GM18519 (cell line): ENCODE measurements around the gene DAB1.

ENCODE experiments used
- ATAC-seq: cut with Tn5 transposase; IDR thresholded peaks from one replicate; pipeline ENCODE4 v1.9.1; 2021; ENCODE audit warnings: mild to moderate bottlenecking, moderate library complexity; ENCODE audit not compliant: unreplicated experiment, low FRiP score

Gene DAB1

DNA sequence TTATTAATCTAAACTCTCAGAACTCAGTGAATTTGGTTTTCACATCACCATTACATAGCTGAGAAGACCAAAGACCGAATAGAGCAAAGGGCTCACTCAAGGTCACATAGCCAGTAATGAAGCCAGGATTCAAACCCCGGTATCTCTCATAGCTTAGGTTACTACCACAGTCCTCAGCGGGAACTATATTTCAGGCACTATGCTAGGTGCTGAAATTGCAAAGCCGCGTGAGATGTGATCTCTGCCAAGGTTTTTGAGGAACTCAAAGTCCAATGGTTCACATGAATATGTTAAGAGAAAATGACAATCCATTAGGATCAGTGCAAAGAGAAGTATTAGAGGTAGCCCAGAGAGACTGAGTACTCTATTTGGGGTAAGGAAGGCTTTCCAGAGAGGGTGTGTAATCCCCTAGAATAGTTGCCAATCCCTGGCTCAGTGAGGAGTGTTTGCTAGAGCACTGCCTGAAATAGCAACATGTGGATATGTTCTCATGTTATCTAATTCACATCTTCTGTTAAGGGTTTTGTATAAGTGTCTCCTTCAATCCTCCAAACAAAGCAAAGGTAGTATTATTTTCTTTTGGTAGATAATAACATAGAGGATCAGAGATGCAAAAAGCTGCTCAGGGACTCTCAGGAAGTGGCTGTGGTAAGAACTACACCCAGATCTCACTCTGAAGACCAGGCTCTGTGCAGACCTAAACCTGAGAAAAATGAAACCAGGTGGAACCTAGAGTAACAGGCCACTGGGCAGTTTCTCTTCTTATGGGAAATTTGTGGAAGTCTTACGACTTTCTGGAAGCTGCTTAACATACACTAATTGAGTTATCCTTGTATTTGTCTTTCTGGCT, 365.0 kb downstream of the DAB1 start:
- no peak for ATAC-seq

DNA sequence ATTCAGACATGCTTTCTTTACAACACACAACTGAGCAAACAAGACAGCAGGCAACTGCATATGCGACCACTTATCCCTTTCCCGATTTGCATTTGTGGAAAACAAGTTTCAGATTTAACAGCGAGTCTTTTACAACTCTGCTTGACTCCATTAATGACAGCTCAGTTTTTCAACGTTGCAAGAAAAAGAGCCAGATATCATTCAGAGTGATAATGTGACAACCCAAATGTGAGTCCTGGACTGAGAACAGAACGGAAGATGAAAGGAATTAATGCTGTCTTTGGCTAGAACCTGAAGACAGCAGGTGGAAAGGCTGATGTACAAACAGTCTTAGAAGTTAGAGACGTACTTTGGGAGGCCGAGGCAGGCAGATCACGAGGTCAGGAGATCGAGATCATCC, 375.0 kb downstream of the DAB1 start:
- no peak for ATAC-seq

DNA sequence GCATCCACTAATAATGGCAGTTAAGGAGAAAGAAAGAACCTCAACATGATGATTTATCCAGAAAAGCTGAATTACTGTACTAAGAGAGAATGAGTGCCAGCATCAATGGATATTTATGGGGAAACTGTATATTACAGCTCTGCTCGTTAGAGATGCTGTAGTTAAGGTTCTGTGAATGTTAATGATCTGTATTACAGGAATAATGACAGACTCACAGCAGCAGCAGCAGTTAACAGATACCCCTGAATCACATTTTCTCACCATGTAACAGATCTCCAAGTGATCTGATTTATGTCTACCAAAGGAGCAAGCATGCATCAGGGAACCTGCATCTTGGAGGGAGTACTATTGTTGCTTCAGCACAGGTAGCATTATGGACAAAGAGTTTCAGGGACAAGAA, 377.4 kb downstream of the DAB1 start:
- ATAC-seq, result no peak

DNA sequence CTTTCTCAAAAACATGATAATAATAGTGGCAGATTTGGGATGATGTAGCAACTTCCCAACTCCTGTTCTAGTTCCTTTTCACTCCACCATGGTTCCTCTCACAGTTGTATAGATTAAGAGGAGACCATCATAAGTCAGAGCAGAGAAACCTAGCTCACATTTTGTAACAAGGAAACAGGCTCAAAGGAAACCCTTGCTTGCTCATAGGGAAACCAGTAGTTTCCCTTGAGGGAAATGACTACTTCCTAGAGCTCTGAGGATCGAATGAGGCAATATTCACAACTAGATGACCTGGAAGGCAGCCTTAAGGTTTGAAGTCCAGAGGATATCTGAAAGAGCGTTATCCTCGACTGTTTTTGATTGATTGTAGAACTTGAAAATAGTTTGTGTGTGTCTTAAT, 382.0 kb downstream of the DAB1 start:
- no peak for ATAC-seq

DNA sequence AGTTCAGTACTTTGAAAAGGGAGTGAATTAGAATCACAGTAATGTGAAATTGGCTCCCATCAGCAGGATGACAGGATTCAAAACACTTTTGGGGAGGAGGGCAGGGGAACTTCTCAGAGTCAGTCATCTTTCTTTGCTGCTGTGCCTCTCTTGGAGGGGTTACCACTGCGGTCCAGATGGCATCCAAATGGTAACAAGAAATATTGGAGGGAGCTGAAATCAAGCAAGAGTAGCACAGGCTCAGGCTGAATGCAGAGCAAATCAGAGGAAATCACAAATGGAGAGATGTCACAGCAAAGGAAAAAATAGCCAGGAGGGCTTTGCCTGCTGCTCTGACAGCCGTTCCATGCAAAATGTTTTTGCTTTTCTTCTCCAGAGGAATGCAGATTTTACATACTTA, 383.0 kb downstream of the DAB1 start:
- ATAC-seq, result no peak

DNA sequence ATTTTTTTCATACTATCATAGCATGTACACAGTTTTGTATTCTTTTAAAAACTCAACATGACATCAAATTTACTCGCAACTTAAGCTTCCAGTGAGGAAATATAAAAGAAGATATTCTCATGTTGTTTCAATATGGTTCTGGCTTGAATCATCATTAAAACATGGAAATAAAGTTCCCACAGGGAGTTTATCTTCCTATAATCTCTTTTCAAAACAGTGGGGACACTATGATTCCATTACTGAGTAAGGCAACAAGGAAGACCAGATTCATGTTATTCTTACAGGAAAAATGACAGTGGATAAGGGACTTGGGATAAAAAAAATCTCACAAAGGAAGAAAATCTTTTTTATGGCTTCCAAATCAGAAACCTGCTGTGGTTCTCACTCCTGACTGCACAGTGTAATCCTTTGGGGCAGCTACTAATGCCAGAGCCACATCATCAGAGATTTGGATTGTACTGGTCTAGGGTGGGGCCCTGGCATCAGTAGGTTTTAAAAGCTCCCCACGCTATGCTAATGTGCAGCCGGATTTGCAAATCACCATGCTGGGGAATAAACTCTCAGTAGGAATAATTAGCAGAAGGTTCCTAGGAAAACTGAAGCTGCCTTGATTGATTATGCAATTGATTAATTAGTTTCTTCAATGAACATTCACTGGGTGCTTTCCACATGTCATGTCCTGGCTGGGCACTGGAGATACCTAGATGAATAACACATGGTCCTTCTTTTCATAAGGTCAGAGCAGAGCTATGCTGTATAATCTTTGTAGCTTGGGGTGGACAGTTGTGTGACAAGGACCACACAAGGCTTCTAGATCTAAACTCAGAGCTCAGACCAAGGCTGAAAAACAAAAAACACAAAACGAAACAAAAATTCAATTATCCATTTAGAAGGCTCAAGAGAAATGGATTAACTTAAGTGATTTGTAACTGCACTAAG, 386.9 kb downstream of the DAB1 start:
- no peak for ATAC-seq

DNA sequence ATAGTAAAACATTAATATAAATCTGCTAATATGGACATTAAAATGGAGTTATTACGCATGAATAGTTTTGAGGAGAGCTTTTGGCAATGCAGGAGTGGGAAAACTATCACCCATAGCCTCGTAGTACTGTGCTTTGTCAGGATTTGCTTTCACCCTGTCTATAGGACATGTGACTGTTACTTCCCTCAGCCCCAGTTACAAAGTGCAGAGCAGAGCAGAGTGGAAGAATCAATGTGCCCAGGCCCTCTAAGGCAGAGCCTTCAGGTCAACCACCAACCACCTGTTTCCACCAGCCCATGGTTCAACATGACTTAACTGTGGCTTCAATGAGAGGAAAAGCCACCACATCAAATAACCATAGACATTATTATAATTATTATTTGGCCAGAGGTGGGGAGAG, 389.1 kb downstream of the DAB1 start:
- ATAC-seq, result no peak

DNA sequence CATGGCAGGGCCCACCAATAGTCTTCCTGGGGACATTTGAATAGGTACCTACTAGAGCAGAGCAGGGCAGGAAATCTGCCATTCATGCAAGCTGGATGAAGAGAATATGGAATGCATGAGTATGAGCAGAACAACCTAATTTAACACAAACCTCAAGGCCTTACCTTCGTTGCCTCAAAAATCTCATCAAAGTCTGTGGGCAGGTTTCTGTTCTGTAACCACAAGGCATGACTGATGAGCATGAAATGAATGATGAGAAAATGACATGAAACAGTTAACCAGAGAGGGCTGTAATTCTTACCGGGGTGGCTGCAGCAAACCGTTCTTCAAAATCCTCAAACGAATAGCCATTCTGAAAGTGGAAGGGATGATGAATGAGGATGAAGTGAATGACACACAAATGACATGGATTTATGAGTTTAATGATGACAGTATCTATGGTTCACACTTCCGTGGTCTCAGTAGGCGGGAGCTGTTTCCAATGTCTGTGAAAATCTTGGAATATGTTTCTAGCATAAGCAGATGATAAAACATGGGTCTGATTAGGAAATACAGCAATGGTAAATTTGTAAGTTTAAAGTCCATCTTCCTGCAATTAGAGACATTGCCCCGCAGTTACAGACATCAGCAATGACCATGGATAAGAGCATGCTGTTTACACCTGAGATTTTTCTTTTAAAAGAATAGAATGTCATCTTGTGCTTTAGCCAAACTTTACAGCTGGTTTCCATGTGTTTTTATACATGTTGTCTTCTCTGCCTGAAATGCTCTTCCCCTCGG, 390.4 kb downstream of the DAB1 start:
- no peak for ATAC-seq

DNA sequence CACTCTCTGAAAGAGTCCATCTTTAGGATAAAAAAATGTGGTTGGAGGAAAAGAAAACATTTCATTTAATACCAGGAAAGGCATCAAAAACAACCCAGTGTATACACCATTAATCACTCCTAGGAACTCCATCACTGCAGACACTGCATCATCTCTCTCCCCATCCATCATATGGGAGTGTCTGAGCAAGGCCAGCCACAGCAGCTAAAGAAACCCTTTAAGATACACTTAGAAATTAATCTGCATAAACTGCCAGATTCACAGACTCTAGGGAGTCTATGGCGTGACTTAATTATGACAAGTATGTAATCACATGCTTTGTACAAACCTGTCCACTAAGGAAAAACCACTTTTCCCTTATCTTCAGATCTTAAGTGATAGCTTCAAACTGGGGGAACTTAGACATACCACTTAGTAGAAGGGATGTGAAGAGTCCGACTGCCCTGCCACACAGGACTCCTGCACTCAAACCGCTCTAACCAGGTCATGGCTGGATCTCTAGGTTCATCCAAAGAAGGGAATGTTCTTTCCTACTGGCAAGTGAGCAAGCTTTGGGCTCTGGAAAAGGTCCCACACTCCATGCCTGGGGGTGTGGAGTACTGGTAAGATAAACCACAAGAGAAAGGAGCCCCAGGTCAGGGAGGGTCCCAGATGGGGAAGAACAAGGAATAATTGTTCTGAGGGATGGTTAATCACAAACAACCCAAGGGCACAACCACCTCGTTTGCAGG, 397.1 kb downstream of the DAB1 start:
- ATAC-seq, result no peak

DNA sequence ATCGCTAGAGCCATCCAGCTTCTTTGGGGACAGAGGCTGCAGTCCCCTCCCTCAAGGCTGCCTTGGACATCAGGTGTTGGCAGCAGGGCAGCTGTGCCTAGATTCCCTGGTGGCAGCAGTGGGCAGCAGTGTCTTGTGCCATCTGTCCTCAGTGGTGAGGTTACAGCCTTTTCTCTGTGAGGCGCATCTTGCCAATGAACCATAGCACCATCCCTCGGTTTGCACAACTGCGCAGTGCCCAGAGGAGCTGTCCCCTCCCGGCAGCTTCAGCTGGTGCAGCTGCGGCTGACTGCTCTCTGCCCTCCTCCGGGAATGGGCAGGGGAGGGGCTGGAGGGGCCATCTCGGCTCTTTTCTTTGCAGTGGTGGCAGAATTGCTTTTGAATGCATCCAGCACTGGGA, 399.0 kb downstream of the DAB1 start:
- no peak for ATAC-seq

DNA sequence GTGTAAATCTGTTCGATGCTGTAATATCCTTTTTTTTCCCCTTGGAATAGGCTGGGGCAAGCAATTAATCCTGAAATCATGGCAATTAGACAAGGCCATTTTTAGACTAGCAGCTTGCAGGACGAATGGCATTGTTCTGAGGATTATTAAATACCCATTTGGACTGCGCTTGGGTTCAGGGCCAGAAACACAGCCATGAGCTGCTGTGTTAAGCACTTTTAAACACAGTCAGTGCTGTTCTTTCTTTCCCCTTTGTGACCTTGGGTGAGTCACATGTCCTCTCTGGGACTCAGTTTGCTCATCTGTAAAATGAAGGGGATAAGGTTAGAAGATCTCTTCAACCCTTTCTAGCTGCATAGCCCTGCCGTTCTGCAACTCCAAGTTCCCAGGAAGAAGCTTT, 399.4 kb downstream of the DAB1 start:
- ATAC-seq, result no peak

DNA sequence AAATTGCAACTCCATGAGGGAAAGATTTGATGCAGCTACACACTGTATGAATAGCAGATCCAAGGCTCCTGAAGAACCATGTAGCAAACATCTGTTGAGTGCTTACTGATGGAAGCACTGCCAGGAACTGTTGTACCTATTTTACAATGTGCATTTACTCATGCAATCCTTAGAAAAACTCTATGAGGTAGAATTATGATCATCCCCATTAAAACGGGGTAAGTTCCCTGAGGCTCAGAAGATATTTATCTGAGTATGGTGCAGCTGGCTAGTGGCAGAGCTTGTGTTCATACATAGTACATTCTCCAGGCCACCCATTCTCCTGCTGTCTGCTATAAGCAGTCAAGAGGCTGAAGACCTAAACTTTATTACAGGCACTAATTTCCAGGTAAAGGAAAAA, 403.6 kb downstream of the DAB1 start:
- ATAC-seq, result no peak

DNA sequence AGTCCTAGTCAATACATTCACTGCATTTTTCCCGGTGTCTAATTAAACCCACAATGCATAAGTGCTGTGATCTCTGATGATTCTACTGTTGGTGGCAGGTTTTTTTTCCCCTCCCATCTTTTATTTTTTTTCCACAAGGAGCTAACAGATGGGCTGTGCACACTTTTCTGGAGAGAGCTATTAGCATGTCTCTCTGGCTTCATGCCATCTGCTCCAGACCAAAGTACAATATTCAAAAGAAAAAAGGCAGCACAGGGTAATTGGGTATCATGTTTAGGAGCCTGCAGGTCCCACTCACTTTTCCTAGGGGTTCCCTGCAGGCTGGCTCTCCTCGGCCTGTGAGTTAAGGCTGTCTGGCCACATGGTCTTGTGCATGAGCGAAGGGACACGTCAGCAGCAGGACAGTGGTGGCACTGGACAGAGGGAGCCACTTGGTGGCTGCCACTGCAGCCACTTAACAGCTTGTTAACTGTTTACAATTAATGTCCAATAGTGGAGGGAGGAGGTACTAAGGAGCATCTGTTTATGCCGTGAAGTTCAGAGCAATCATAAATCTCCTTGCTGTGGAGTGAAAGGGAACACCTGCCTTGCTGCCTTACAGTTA, 404.5 kb downstream of the DAB1 start:
- ATAC-seq, result no peak

DNA sequence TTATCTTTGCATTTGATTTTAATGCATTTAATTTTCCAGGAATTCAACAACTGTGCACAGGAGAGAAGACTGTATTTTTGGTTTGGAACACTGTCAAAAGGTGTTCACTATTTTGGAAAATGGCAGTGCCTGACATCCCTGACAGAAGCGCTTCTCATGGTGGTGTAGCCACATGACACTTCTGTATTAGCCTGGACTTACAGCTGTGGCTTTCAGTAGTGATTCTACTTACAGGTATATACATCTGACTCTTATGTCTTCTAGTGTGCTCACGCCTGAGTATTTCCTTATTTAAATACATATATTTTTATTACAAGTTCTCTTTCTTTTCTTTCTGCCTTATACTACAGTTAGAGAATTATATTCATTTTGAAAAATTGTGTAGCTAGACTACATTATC, 405.7 kb downstream of the DAB1 start:
- ATAC-seq, result no peak

DNA sequence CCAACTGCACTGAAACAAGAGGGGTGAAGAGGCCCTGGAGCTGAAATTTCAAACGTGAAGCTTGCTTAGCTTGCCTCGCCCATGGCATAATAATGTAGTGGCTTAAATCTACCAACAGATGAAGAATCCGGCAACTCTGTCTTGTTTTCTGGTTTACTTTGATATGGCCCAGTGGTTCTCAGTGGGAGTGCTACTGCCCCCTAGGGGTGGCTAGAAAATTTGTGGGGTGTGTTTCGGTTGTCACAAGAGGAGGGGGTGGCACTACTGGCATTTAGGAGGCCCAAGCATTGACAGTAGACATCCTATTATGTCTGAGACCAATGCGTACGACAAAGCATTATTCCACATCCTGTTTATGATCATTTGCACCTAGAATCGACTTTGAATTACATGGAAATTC, 406.1 kb downstream of the DAB1 start:
- ATAC-seq, result no peak

DNA sequence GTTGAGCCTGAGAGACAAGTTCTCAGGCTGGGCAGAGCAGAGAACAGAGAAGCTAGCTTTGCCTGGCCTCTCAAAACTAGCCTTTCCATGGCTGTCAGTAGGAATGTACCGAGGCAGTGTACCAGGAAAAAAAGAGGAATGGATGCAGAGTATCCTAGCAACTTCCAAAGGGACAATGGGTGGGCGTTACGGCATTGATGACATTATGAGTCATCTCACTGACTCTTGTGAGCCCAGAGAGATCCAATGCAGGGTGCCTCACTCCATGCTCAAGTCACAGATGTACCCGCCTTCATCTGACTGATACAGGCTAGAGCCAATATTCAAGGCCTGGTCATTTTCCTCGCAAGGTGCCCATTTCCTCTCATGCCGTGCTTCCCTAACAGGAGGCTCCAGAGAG, 406.7 kb downstream of the DAB1 start:
- ATAC-seq, result no peak

DNA sequence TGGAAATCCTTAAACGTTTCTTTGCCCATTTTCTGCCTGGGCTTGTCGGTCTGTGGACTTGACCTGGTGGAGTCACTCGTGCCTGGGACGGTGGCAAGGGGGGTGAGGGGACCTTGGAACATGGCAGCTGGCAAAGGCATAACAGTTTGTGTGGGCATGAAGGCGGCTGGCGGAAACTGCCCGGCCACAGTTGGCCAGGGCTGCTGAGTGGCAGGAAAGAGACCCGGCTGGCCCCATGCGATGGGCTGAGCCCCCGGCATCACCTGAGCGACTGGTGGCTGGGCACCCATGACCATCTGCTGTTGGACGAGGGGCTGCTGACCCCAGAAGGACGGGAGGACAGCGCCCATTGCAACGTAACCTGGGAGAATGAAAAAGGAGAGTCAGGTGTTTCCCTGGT, 408.8 kb downstream of the DAB1 start:
- no peak for ATAC-seq

DNA sequence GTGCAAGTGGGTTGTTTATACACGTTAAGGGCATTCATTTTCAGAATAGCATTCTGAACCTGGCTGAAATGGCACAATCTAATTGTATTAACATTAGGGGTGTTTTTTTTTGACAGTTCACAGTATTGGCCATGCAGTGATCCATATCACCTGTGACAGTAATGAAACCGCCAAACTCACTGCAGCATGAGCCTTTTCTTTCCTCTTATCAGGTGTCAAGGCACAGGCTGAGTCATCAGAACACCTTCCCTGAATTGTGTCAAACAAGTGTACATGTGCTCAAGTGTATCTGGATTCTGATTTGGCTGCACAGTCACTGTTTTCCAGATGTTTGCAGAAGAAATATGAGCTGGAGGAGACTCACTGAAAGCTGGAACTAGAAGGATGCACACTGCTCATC, 410.3 kb downstream of the DAB1 start:
- ATAC-seq, result peak; percentile 44

DNA sequence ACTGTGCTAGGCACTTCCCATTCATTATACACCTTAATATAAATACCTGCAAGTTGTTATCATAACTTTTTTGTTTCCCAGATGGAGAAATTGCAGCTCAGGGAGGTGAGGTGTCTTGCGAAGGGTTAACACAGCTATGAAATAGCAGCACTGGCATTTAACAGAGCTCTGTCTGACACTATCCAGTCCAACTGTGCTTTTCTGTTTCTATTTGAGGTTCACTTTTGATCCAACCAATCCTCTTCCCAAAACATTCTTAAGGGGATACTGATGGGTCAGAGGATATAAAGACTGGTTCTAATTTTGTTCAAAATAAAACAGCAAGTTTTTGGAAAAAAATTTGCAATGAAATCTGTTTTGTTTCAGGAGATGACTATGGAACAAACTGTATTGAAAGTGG, 411.5 kb downstream of the DAB1 start:
- ATAC-seq, result no peak

DNA sequence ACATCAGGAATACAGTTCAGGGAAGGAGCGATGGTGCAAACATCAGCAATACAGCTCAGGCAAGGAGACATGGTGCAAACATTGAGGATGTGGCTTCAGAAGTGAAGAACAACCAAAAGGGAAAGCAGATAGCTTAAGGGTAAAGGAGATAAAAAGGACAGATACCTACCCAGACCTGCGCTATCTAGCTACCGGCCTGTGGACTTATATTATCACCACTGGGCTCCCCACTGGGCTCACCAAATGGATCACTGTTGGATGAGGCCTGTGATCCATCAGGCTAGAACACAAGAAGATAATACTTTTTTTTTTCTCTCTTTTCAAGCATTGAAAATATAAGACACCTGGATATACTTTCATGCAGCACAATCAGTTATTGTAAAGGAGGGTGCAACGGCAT, 413.3 kb downstream of the DAB1 start:
- ATAC-seq, result no peak
